A549 (cell line): Measurements from ENCODE around the gene SCN5A. TPM values are rescaled to one million over a fixed set of nuclear protein-coding genes. Genes with fewer than 3 reads are reported as not detected.

Experiments used
- ATAC-seq, 2 experiments: fragments of 200-7000 bp in 1 of 2; fragments of >200 bp in 1 of 2; cut with Nextera tagmentation in 1 of 2; cut with Tn5 transposase in 1 of 2; 3 replicates each; pipeline versions ENCODE4 v1.8.0 to v1.9.1; 2018 to 2020; ENCODE audit warnings: mild to moderate bottlenecking in 1 of 2, moderate library complexity in 1 of 2
- CTCF ChIA-PET: fragments of 300-600 bp; sonication (Branson Sonifier 250); formaldehyde crosslinking; extraction: SDS; loops from one replicate; lab custom pipeline; 2021; ENCODE audit warnings: antibody characterized with exemption, inconsistent platforms; lab: Yijun Ruan, JAX
- POLR2A ChIA-PET: fragments of 350-600 bp; formaldehyde crosslinking; extraction: SDS; loops from one replicate; lab custom pipeline; 2021; ENCODE audit warnings: antibody characterized with exemption, inconsistent platforms; lab: Yijun Ruan, JAX
- DNase-seq, 2 experiments: peaks; one replicate each; pipeline versions ENCODE4 v3.0.0 to v3.0.0-alpha.2; 2011 to 2016; ENCODE audit warnings: low read depth in 1 of 2, low spot score in 1 of 2
- FAIRE-seq: peaks from 2 replicates; lab custom pipeline; 2011; peaks lifted over from hg19 to GRCh38; lab: Jason Lieb, UNC
- H3K27ac ChIP-seq, 2 experiments: fragments of >200 bp; sonication (Bioruptor Twin); formaldehyde crosslinking; 3 replicates each; pipeline ENCODE4 v1.5.1; 2016 to 2017
- H3K4me1 ChIP-seq: fragments of >200 bp; sonication (Bioruptor Twin); formaldehyde crosslinking; 3 replicates; pipeline ENCODE4 v1.6.1; 2016
- H3K4me2 ChIP-seq: fragments of >200 bp; sonication (Bioruptor Twin); formaldehyde crosslinking; 3 replicates; pipeline ENCODE4 v1.6.1; 2016
- H3K4me3 ChIP-seq: fragments of >200 bp; sonication (Bioruptor Twin); formaldehyde crosslinking; 3 replicates; pipeline ENCODE4 v1.5.1; 2016
- H3K9me3 ChIP-seq: fragments of >200 bp; sonication (Bioruptor Twin); formaldehyde crosslinking; 3 replicates; pipeline ENCODE4 v1.6.1; 2016
- CHD4 ChIP-seq: fragments of 200-600 bp; sonication (generic); IDR thresholded peaks from 2 replicates; pipeline ENCODE4 v1.6.1; 2016; ENCODE audit warnings: antibody characterized with exemption, mild to moderate bottlenecking, borderline replicate concordance
- EP300 ChIP-seq, 2 experiments: fragments of >200 bp; sonication (Bioruptor Twin); formaldehyde crosslinking; IDR thresholded peaks; 2 replicates in 1 of 2; 3 replicates in 1 of 2; pipeline ENCODE4 v1.6.1; 2016 to 2017
- ESRRA ChIP-seq: fragments of 150-350 bp; IDR thresholded peaks from 2 replicates; pipeline ENCODE4 v1.6.1; 2014; ENCODE audit warnings: mild to moderate bottlenecking, low read length, borderline replicate concordance
- FOSL2 ChIP-seq, 2 experiments: fragments of 450-650 bp in 1 of 2; fragments of >200 bp in 1 of 2; sonication (Bioruptor Twin) in 1 of 2; formaldehyde crosslinking; IDR thresholded peaks; 2 replicates each; pipeline versions ENCODE4 v1.5.0 to v1.6.1; 2016 to 2020; ENCODE audit warnings: mild to moderate bottlenecking in 1 of 2, moderate library complexity in 1 of 2
- HDAC2 ChIP-seq: fragments of 200-600 bp; sonication (generic); IDR thresholded peaks from 2 replicates; pipeline ENCODE4 v1.6.1; 2016
- HEYL ChIP-seq: fragments of 250-450 bp; sonication (Bioruptor Pico); IDR thresholded peaks from 2 replicates; pipeline ENCODE4 v1.8.0; 2021; ENCODE audit warnings: mild to moderate bottlenecking, moderate library complexity
- HOXA7 ChIP-seq: fragments of 250-450 bp; sonication (Bioruptor Pico); IDR thresholded peaks from 2 replicates; pipeline ENCODE4 v1.5.0; 2020; ENCODE audit warnings: mild to moderate bottlenecking, moderate library complexity
- HOXB5 ChIP-seq: fragments of 250-450 bp; sonication (Bioruptor Pico); IDR thresholded peaks from 2 replicates; pipeline ENCODE4 v1.5.0; 2020; ENCODE audit warnings: mild to moderate bottlenecking, moderate library complexity
- JUN ChIP-seq, 2 experiments: fragments of >200 bp; sonication (Bioruptor Twin); formaldehyde crosslinking; IDR thresholded peaks; 2 replicates in 1 of 2; 3 replicates in 1 of 2; pipeline ENCODE4 v1.6.1; 2016 to 2017
- KDM1A ChIP-seq: fragments of 200-600 bp; sonication (generic); IDR thresholded peaks from 2 replicates; pipeline ENCODE4 v1.6.1; 2016; ENCODE audit warnings: low read depth, mild to moderate bottlenecking
- NFE2L2 ChIP-seq: fragments of 150-350 bp; conservative IDR thresholded peaks from 2 replicates; pipeline ENCODE4 v1.6.1; 2014; ENCODE audit warnings: low read length
- NPAS2 ChIP-seq: fragments of 250-450 bp; sonication (Bioruptor Pico); IDR thresholded peaks from 2 replicates; pipeline ENCODE4 v1.8.0; 2022; ENCODE audit warnings: mild to moderate bottlenecking, moderate library complexity, borderline replicate concordance
- PHF8 ChIP-seq: fragments of 200-600 bp; sonication (generic); IDR thresholded peaks from 2 replicates; pipeline ENCODE4 v1.6.1; 2016; ENCODE audit warnings: low read depth, mild to moderate bottlenecking, antibody characterized with exemption, moderate library complexity, borderline replicate concordance
- RAD21 ChIP-seq, 2 experiments: fragments of >200 bp in 1 of 2; sonication (Bioruptor Twin) in 1 of 2; formaldehyde crosslinking in 1 of 2; IDR thresholded peaks in 1 of 2; conservative IDR thresholded peaks in 1 of 2; 2 replicates in 1 of 2; 3 replicates in 1 of 2; pipeline ENCODE4 v1.6.1; 2012 to 2018; ENCODE audit warnings: inconsistent platforms in 1 of 2
- RCOR1 ChIP-seq: fragments of 150-350 bp; IDR thresholded peaks from 2 replicates; pipeline ENCODE4 v1.6.1; 2014; ENCODE audit warnings: antibody characterized with exemption, low read length, low read depth
- RNF2 ChIP-seq: fragments of 200-600 bp; sonication (generic); IDR thresholded peaks from 2 replicates; pipeline ENCODE4 v1.6.1; 2016; ENCODE audit warnings: low read depth, mild to moderate bottlenecking, antibody characterized with exemption, moderate library complexity, borderline replicate concordance
- ZSCAN20 ChIP-seq: fragments of 250-450 bp; sonication (Bioruptor Pico); IDR thresholded peaks from 2 replicates; pipeline ENCODE4 v1.8.0; 2022; ENCODE audit warnings: mild to moderate bottlenecking, moderate library complexity
- whole genome bisulfite sequencing: methylation state at CpG from one replicate; pipeline ENCODE4 v1.1.6; 2017; ENCODE audit errors: missing lambda C conversion rate; 5-methylcytosine and 5-hydroxymethylcytosine counted together
- polyA plus RNA-seq, 4 experiments: library from polyadenylated mRNA; depleted of rRNA in 3 of 4; stranded (reverse); fragments of >200 nt; fragmentation: RNase III in 1 of 4; extraction: RNeasy Plus Mini Kit Qiagen cat#74134 plus additional on column Dnase treatment in 1 of 4; gene quantifications; 2 replicates in 3 of 4; 3 replicates in 1 of 4; pipeline ENCODE4 v1.2.3, GENCODE V29; 2011 to 2017
- TF ChIP-seq, protein P1 (sequence below): fragments of 250-450 bp; sonication (Bioruptor Pico); IDR thresholded peaks from 2 replicates; pipeline ENCODE4 v1.5.0; 2021; ENCODE audit warnings: mild to moderate bottlenecking, moderate library complexity, borderline replicate concordance
- TF ChIP-seq, protein P2 (sequence below): fragments of 450-650 bp; IDR thresholded peaks from 2 replicates; pipeline ENCODE4 v1.6.1; 2014; ENCODE audit warnings: antibody characterized with exemption
- TF ChIP-seq, protein P3 (sequence below): fragments of >200 bp; sonication (Bioruptor Twin); formaldehyde crosslinking; IDR thresholded peaks from 3 replicates; pipeline ENCODE4 v1.5.1; 2016

Gene SCN5A
- polyA plus RNA-seq, 2 of the 4 experiments (the other 2 are of a cell fraction): 0.09 to 0.19 TPM

DNA sequence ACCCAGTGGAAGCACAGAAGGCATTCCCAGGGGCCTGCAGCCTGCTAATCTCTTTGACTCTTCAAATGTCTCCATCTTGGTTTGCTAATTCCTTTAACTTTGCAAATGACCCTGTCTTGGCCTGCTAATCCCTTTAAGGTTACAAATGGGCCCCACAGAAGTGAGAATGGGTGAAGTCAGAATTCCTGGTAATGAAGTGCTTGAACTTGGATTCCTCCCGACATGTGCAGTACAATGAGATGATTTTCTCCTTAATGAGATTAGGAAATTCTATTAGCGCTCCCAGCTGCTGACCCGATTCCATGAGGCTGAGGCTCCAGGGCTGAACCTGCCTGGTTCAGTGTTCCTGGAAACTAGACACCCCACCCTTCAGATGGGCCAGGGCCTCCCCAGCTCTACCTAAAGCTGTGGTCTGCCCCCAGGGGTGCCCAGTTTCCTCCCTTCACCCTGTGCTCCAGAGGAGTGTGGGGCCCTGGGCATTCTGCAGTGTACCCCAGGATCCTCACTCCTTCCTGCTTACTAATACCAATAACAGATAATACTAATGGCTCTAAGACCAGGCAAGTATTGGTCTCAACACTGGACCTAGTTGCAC is 47.4 kb downstream of the SCN5A start:
- Histone ChIP-seq H3K9me3 (no peaks in the 10 kb centered on the region), H3K4me1 (no peaks in the 10 kb centered on the region), H3K27ac (no peak overlapping the region)
- no peak for FAIRE-seq
- TF ChIP-seq NFE2L2 (no peak), ZSCAN20 (CRISPR knock-in tag) (no peak), RCOR1 (no peak), HOXA7 (CRISPR knock-in tag) (no peak), ESRRA (no peak)
- TF ChIP-seq, all 56 proteins: peak for 0
- CTCF ChIA-PET: interaction anchor here (1.5 kb wide), 1 partner anchor 19 kb away, joined by 3 read pairs; no protein-coding TSS in a partner anchor
- H3K4me2 ChIP-seq: no peak overlapping the region
- WGBS: 61% methylated on average over 3 of the region's 3 CpGs
- no peak overlapping the region for H3K4me3 ChIP-seq
- DNase-seq (no peak), ATAC-seq (no peak)
- POLR2A ChIA-PET: no interaction called here

DNA sequence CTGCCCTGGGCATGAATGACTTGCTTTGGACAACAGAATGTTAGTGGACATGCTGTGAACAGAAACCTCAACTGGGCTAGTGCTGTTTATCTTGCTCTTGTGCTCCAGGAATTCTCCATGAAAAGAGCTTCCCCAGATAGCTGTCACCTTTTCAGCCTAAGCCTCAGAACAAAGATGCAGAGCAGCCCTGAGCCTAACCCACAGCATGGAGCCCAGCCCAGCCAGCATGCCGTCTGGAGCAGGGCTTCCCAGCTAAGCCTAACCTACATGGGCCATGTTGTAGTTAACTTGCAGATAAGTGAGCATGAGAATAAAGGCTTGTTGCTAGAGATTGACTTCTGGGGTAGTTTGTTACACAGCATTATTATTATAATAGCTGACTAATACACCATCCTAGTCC is 48.9 kb downstream of the SCN5A start:
- TF ChIP-seq RNF2 (no peak), HOXA7 (CRISPR knock-in tag) (no peak), HOXB5 (CRISPR knock-in tag) (no peak), JUN (IDR thresholded peaks at IDR 0.05) (no peak), EP300 (IDR thresholded peaks at IDR 0.05) (no peak), CHD4 (no peak), HDAC2 (no peak), HEYL (no peak), PHF8 (no peak), FOSL2 (IDR thresholded peaks at IDR 0.05) (no peak), FOSL2 (CRISPR knock-in tag; IDR thresholded peaks at IDR 0.05) (no peak), RAD21 (conservative IDR thresholded peaks at IDR 0.05 in 1 of 2, IDR thresholded peaks at IDR 0.05 in 1 of 2) (no peak), RCOR1 (no peak), NPAS2 (CRISPR knock-in tag) (no peak), KDM1A (no peak)
- TF ChIP-seq, protein P1, sequence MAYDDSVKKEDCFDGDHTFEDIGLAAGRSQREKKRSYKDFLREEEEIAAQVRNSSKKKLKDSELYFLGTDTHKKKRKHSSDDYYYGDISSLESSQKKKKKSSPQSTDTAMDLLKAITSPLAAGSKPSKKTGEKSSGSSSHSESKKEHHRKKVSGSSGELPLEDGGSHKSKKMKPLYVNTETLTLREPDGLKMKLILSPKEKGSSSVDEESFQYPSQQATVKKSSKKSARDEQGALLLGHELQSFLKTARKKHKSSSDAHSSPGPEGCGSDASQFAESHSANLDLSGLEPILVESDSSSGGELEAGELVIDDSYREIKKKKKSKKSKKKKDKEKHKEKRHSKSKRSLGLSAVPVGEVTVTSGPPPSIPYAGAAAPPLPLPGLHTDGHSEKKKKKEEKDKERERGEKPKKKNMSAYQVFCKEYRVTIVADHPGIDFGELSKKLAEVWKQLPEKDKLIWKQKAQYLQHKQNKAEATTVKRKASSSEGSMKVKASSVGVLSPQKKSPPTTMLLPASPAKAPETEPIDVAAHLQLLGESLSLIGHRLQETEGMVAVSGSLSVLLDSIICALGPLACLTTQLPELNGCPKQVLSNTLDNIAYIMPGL (CRISPR knock-in tag): no peak
- TF ChIP-seq, protein P2, sequence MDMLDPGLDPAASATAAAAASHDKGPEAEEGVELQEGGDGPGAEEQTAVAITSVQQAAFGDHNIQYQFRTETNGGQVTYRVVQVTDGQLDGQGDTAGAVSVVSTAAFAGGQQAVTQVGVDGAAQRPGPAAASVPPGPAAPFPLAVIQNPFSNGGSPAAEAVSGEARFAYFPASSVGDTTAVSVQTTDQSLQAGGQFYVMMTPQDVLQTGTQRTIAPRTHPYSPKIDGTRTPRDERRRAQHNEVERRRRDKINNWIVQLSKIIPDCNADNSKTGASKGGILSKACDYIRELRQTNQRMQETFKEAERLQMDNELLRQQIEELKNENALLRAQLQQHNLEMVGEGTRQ: no peak
- TF ChIP-seq, protein P3, sequence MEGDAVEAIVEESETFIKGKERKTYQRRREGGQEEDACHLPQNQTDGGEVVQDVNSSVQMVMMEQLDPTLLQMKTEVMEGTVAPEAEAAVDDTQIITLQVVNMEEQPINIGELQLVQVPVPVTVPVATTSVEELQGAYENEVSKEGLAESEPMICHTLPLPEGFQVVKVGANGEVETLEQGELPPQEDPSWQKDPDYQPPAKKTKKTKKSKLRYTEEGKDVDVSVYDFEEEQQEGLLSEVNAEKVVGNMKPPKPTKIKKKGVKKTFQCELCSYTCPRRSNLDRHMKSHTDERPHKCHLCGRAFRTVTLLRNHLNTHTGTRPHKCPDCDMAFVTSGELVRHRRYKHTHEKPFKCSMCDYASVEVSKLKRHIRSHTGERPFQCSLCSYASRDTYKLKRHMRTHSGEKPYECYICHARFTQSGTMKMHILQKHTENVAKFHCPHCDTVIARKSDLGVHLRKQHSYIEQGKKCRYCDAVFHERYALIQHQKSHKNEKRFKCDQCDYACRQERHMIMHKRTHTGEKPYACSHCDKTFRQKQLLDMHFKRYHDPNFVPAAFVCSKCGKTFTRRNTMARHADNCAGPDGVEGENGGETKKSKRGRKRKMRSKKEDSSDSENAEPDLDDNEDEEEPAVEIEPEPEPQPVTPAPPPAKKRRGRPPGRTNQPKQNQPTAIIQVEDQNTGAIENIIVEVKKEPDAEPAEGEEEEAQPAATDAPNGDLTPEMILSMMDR: no peak
- no peak overlapping the region for H3K4me3 ChIP-seq
- no peaks in the 10 kb centered on the region for H3K9me3 ChIP-seq
- no peak overlapping the region for H3K4me2 ChIP-seq
- FAIRE-seq (no peak), ATAC-seq (no peak), DNase-seq (no peak)
- WGBS: 11% methylated on average over 1 of the region's 1 CpG
- ChIA-PET CTCF (no interaction called here), POLR2A (no interaction called here)
- no peak overlapping the region for H3K27ac ChIP-seq
- no peaks in the 10 kb centered on the region for H3K4me1 ChIP-seq
